NOMO-1 (cell line): Measurements from ENCODE around the gene ALPG.

Experiments
- DNase-seq, 2 experiments: peaks; one replicate each; lab custom pipeline; 2025; ENCODE audit not compliant: unreplicated experiment in 2 of 2; lab: John Stamatoyannopoulos, UW

Gene ALPG

GRCh38 chr2:232456296-232457120, 49.9 kb downstream of the ALPG start:
- no peak for DNase-seq

DNA sequence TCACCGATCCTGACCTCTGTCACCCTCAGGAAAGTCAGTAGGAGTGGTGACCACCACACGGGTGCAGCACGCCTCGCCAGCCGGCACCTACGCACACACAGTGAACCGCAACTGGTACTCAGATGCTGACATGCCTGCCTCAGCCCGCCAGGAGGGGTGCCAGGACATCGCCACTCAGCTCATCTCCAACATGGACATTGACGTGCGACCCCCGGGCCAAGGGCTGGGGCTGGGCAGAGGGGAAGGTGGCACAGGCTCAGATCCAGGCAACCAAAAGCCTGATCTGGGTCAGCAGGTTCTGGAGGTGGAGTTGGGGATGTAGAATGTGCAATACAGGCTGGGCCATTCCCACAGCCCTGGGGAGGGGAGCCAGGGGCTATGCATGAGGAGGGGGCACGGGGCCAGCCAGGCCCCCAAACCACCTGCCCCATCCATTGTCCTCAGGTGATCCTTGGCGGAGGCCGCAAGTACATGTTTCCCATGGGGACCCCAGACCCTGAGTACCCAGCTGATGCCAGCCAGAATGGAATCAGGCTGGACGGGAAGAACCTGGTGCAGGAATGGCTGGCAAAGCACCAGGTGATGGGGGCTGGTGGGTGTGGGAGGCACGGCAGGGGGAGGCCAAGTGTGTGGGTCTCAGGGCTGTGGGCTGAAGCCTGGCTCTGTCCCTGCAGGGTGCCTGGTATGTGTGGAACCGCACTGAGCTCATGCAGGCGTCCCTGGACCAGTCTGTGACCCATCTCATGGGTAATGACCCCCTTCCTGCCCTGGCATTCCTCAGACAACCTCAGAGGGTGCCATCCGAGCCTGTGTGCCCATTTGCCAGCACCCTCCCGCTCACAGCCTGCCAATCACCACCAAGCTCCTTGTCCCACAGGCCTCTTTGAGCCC, 50.7 kb downstream of the ALPG start:
- no peak for DNase-seq

GRCh38 chr2:232458051-232458660, 51.5 kb downstream of the ALPG start:
- no peak for DNase-seq

DNA sequence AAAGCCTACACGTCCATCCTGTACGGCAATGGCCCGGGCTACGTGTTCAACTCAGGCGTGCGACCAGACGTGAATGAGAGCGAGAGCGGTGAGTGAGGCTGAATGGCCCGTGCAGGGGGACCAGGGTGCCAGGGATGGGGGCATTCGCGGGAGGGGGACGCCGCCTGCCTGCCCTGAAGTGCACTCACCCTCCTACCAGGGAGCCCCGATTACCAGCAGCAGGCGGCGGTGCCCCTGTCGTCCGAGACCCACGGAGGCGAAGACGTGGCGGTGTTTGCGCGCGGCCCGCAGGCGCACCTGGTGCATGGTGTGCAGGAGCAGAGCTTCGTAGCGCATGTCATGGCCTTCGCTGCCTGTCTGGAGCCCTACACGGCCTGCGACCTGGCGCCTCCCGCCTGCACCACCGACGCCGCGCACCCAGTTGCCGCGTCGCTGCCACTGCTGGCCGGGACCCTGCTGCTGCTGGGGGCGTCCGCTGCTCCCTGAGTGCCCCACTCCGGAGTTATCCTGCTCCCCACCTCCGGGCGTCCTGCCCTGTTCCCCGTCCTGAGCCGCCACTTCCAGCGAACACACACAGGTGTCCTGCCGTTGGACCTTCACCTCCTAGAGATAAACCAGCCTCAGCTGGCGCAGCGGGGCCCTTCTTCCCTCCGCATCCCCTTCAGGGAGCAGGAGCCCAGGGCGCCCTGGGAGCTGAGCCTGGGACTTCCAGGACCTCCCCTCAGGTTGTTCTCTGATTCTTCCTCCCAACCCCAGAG, 52.2 kb downstream of the ALPG start:
- DNase-seq: no peak

DNA sequence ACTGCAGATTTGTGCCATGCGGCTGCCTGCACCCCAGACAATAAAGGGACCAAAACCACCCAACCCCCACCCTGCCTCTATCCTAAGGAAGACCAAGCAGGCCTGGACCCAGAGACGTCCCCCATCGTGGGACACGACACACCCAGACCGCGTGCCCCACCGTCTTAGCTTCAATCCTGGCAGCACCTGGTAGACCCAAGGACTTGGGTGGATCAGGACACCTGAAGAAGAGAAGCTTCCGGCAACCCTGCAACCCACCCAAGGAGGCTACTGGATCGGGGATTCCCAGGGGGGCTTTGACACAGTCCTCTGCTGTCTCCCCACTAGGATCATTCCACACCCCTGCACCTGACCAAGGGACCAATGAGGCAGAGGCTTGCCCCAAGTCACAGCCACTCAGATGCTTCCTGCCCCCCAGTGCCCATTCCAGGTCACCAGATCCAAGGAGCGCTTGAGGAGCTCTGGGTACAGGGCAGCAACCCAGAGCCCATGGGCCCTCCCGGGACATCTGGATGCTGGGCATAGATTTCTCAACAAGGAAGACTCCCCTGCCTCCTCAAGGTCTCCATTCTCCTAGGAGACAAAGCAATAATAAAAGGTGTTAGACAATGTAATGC, 52.9 kb downstream of the ALPG start:
- DNase-seq: no peak

GRCh38 chr2:232460171-232460570, 53.5 kb downstream of the ALPG start:
- no peak for DNase-seq
